Trophoblast cell (in vitro differentiated cells and primary cell): ENCODE data around the gene AIDA.

Source experiments
- DNase-seq, 2 donors: peaks; one replicate each; pipeline ENCODE4 v3.0.0-alpha.2; 2016
- H2AFZ ChIP-seq: 2 replicates; pipeline ENCODE4 v1.6.1; 2013; ENCODE audit warnings: low read length, moderate library complexity, mild to moderate bottlenecking; ENCODE audit not compliant: insufficient read depth, poor library complexity
- H2AK5ac ChIP-seq: 2 replicates; pipeline ENCODE4 v1.6.1; 2013; ENCODE audit warnings: mild to moderate bottlenecking, low read length
- H2BK120ac ChIP-seq: 2 replicates; pipeline ENCODE4 v1.6.1; 2013; ENCODE audit warnings: low read length, mild to moderate bottlenecking, moderate library complexity; ENCODE audit not compliant: insufficient read depth, poor library complexity
- H2BK12ac ChIP-seq: 2 replicates; pipeline ENCODE4 v1.6.1; 2013; ENCODE audit warnings: mild to moderate bottlenecking, low read length, moderate library complexity
- H2BK5ac ChIP-seq: 2 replicates; pipeline ENCODE4 v1.6.1; 2013; ENCODE audit warnings: low read length, low read depth, moderate library complexity, mild to moderate bottlenecking; ENCODE audit not compliant: poor library complexity
- H3K14ac ChIP-seq: 2 replicates; pipeline ENCODE4 v1.6.1; 2013; ENCODE audit warnings: mild to moderate bottlenecking, low read length
- H3K18ac ChIP-seq: 2 replicates; pipeline ENCODE4 v1.6.1; 2013; ENCODE audit warnings: mild to moderate bottlenecking, low read length
- H3K23ac ChIP-seq: 2 replicates; pipeline ENCODE4 v1.6.1; 2013; ENCODE audit warnings: low read length
- H3K27ac ChIP-seq: 2 replicates; pipeline ENCODE4 v1.5.1; 2013; ENCODE audit warnings: low read depth, mild to moderate bottlenecking, inconsistent platforms, low read length, moderate library complexity
- H3K27me3 ChIP-seq: 2 replicates; pipeline ENCODE4 v1.6.1; 2013; ENCODE audit warnings: inconsistent platforms, mild to moderate bottlenecking, low read length, moderate library complexity; ENCODE audit not compliant: insufficient read depth
- H3K36me3 ChIP-seq, 2 experiments: 1 replicate in 1 of 2; 2 replicates in 1 of 2; pipeline ENCODE4 v1.6.1; 2013; ENCODE audit warnings: low read length in 2 of 2, mild to moderate bottlenecking in 2 of 2, moderate library complexity in 1 of 2; ENCODE audit not compliant: insufficient read depth in 2 of 2, control insufficient read depth in 1 of 2
- H3K4ac ChIP-seq: 2 replicates; pipeline ENCODE4 v1.6.1; 2013; ENCODE audit warnings: low read depth, mild to moderate bottlenecking, low read length, moderate library complexity
- H3K4me1 ChIP-seq, 2 experiments: 1 replicate in 1 of 2; 2 replicates in 1 of 2; pipeline ENCODE4 v1.6.1; 2013; ENCODE audit warnings: low read length in 2 of 2, mild to moderate bottlenecking in 2 of 2, moderate library complexity in 1 of 2; ENCODE audit not compliant: insufficient read depth in 2 of 2, control insufficient read depth in 1 of 2
- H3K4me2 ChIP-seq: 2 replicates; pipeline ENCODE4 v1.6.1; 2013; ENCODE audit warnings: inconsistent platforms, mild to moderate bottlenecking, low read length, moderate library complexity
- H3K4me3 ChIP-seq: 2 replicates; pipeline ENCODE4 v1.5.1; 2013; ENCODE audit warnings: mild to moderate bottlenecking, low read depth, low read length, inconsistent platforms
- H3K79me1 ChIP-seq: one replicate; pipeline ENCODE4 v1.6.1; 2013; ENCODE audit warnings: low read length
- H3K79me2 ChIP-seq: 2 replicates; pipeline ENCODE4 v1.6.1; 2013; ENCODE audit warnings: low read length, mild to moderate bottlenecking; ENCODE audit not compliant: control insufficient read depth, insufficient read depth, poor library complexity
- H3K9ac ChIP-seq: 2 replicates; pipeline ENCODE4 v1.6.1; 2013; ENCODE audit warnings: mild to moderate bottlenecking, low read length
- H3K9me3 ChIP-seq: 2 replicates; pipeline ENCODE4 v1.6.1; 2013; ENCODE audit warnings: low read depth, mild to moderate bottlenecking, control low read depth, inconsistent platforms, low read length; ENCODE audit not compliant: insufficient read depth
- H4K12ac ChIP-seq: 2 replicates; pipeline ENCODE4 v1.6.1; 2013; ENCODE audit warnings: low read depth, mild to moderate bottlenecking, low read length, moderate library complexity
- H4K8ac ChIP-seq: 2 replicates; pipeline ENCODE4 v1.6.1; 2013; ENCODE audit warnings: low read depth, mild to moderate bottlenecking, low read length, moderate library complexity
- H4K91ac ChIP-seq: one replicate; pipeline ENCODE4 v1.6.1; 2013; ENCODE audit warnings: low read depth, mild to moderate bottlenecking, low read length, moderate library complexity
- WGBS: extraction: QIAGEN DNeasy Blood & Tissue Kit; methylation state at CpG from one replicate; pipeline ENCODE4 v1.1.7; 2013; ENCODE audit warnings: missing lambda C conversion rate; ENCODE audit not compliant: insufficient read length, insufficient coverage; ENCODE audit errors: extremely low coverage; 5-methylcytosine and 5-hydroxymethylcytosine counted together

Gene AIDA

GRCh38 chr1:222697826-222698225, 14.5 kb downstream of the AIDA start:
- Histone ChIP-seq H3K27ac (no peak overlapping the region), H3K4ac (no peak overlapping the region), H3K4me3 (no peak overlapping the region), H3K23ac (no peak overlapping the region), H3K14ac (no peak overlapping the region), H4K91ac (no peak overlapping the region), H3K79me1 (no peaks in the 10 kb centered on the region), H2BK5ac (no peak overlapping the region), H2AK5ac (no peak overlapping the region), H2AFZ (no peak overlapping the region), H3K18ac (no peak overlapping the region), H3K27me3 (no peaks in the 10 kb centered on the region), H3K4me2 (no peak overlapping the region), H3K9ac (no peak overlapping the region), H3K9me3 (no peaks in the 10 kb centered on the region), H2BK12ac (no peak overlapping the region), H4K12ac (no peak overlapping the region), H4K8ac (no peak overlapping the region), H2BK120ac (no peak overlapping the region), H3K36me3 (peaks cover 8 to 9% of the 10 kb centered on the region in 2 experiments), H3K4me1 (no peaks in the 10 kb centered on the region), H3K79me2 (no peaks in the 10 kb centered on the region)
- DNase-seq: no peak
- WGBS: no CpG with 5 or more reads among the region's 2 CpGs

- Histone ChIP-seq H3K4me1 (no peaks in the 10 kb centered on the region), H3K27me3 (no peaks in the 10 kb centered on the region)
- no CpG with 5 or more reads among the region's 2 CpGs for WGBS
These were observed 15.1 kb downstream of the AIDA start for GRCh38 chr1:222697203-222697602.

DNA sequence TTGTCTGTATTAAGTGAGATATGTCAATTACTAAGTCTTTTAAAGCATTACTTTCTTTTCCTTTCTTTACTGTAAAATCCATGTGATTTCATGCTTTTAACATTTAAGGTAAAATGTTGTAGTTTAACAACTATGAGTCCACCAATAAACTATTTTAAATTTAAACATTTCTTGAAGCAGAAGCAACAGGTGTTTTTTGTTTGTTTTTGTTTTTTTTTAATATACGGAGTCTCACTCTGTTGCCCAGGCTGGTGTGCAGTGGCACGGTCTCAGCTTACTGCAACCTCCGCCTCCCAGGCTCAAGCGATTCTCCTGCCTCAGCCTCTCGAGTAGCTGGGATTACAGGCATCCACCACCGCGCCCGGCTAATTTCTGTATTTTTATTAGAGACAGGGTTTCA, 15.6 kb downstream of the AIDA start:
- Histone ChIP-seq H3K4me2 (no peak overlapping the region), H3K23ac (no peak overlapping the region), H4K8ac (no peak overlapping the region), H3K27me3 (no peaks in the 10 kb centered on the region), H3K18ac (no peak overlapping the region), H3K4me1 (no peaks in the 10 kb centered on the region), H3K27ac (no peak overlapping the region), H3K9me3 (no peaks in the 10 kb centered on the region), H3K4ac (no peak overlapping the region), H2AFZ (no peak overlapping the region), H3K9ac (no peak overlapping the region), H3K36me3 (peaks cover 8% of the 10 kb centered on the region in 2 experiments), H2BK120ac (no peak overlapping the region), H4K91ac (no peak overlapping the region), H3K14ac (no peak overlapping the region), H2AK5ac (no peak overlapping the region), H2BK5ac (no peak overlapping the region), H3K4me3 (no peak overlapping the region), H3K79me2 (no peaks in the 10 kb centered on the region), H4K12ac (no peak overlapping the region), H3K79me1 (no peaks in the 10 kb centered on the region), H2BK12ac (no peak overlapping the region)
- WGBS: no CpG with 5 or more reads among the region's 8 CpGs
- DNase-seq: no peak

More at GRCh38 chr1:222697203-222697602, 15.1 kb downstream of the AIDA start:
- H3K14ac ChIP-seq: no peak overlapping the region
- no peaks in the 10 kb centered on the region for H3K79me1 ChIP-seq
- H2BK120ac ChIP-seq: no peak overlapping the region
- no peak overlapping the region for H3K18ac ChIP-seq
- no peak overlapping the region for H4K12ac ChIP-seq
- no peaks in the 10 kb centered on the region for H3K9me3 ChIP-seq
- H3K4me2 ChIP-seq: no peak overlapping the region
- no peak overlapping the region for H3K4ac ChIP-seq
- no peak overlapping the region for H3K9ac ChIP-seq
- no peak overlapping the region for H2AFZ ChIP-seq
- no peak for DNase-seq
- no peaks in the 10 kb centered on the region for H3K79me2 ChIP-seq
- H2AK5ac ChIP-seq: no peak overlapping the region
- H3K23ac ChIP-seq: no peak overlapping the region
- H3K36me3 ChIP-seq: peaks cover 7 to 8% of the 10 kb centered on the region in 2 experiments
- H4K8ac ChIP-seq: no peak overlapping the region
- H2BK12ac ChIP-seq: no peak overlapping the region
- H2BK5ac ChIP-seq: no peak overlapping the region
- H4K91ac ChIP-seq: no peak overlapping the region
- no peak overlapping the region for H3K4me3 ChIP-seq
- no peak overlapping the region for H3K27ac ChIP-seq

GRCh38 chr1:222694927-222695326, 17.4 kb downstream of the AIDA start:
- Histone ChIP-seq H2BK120ac (no peak overlapping the region), H3K36me3 (peaks cover 1 to 3% of the 10 kb centered on the region in 2 experiments), H4K8ac (no peak overlapping the region), H4K91ac (no peak overlapping the region), H3K27ac (no peak overlapping the region), H3K79me2 (no peaks in the 10 kb centered on the region), H3K14ac (no peak overlapping the region), H3K9me3 (no peaks in the 10 kb centered on the region), H2AFZ (no peak overlapping the region), H3K4me1 (no peaks in the 10 kb centered on the region), H2AK5ac (no peak overlapping the region), H2BK5ac (no peak overlapping the region), H3K9ac (no peak overlapping the region), H3K4me3 (no peak overlapping the region), H3K4ac (no peak overlapping the region), H3K79me1 (no peaks in the 10 kb centered on the region), H3K18ac (no peak overlapping the region), H3K23ac (no peak overlapping the region), H2BK12ac (no peak overlapping the region), H3K4me2 (no peak overlapping the region), H3K27me3 (no peaks in the 10 kb centered on the region), H4K12ac (no peak overlapping the region)
- DNase-seq: no peak
- WGBS: no CpG with 5 or more reads among the region's 5 CpGs
